ENCODE data around the gene C12orf42. TPM values are rescaled to one million over a fixed set of nuclear protein-coding genes. Genes with fewer than 3 reads are reported as not detected.

C12orf42 gene
- total RNA-seq, 2 donors from 2014 or later, result not detected

DNA sequence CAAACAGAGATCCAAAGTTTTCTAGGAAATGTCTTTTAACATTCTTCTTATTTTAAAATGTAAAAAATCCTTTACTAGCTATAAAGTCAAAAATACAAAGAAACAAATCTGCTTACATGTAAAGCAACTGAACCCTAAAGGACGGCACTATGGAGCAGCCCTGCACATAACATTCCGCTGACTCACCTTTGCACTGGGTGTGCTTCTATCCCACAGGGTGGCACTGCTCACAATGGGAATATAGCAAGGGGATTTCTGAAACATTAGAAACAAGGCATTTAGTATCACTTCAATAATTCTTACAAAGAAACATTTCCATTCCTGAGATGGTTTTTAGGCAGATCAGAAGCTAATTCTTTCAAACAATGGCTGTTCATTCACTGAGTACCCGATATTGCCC lies 94.3 kb downstream of the C12orf42 start:
- H3K4me3 ChIP-seq, result no peak overlapping the region
- ATAC-seq (ENCODE audit: insufficient number of reproducible peaks, low FRiP score, low read depth) (no peak), DNase-seq (ENCODE audit: low spot score) (no peak)
- H3K9me3 ChIP-seq, result no peaks in the 10 kb centered on the region
- TF ChIP-seq, protein P1, sequence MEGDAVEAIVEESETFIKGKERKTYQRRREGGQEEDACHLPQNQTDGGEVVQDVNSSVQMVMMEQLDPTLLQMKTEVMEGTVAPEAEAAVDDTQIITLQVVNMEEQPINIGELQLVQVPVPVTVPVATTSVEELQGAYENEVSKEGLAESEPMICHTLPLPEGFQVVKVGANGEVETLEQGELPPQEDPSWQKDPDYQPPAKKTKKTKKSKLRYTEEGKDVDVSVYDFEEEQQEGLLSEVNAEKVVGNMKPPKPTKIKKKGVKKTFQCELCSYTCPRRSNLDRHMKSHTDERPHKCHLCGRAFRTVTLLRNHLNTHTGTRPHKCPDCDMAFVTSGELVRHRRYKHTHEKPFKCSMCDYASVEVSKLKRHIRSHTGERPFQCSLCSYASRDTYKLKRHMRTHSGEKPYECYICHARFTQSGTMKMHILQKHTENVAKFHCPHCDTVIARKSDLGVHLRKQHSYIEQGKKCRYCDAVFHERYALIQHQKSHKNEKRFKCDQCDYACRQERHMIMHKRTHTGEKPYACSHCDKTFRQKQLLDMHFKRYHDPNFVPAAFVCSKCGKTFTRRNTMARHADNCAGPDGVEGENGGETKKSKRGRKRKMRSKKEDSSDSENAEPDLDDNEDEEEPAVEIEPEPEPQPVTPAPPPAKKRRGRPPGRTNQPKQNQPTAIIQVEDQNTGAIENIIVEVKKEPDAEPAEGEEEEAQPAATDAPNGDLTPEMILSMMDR (IDR thresholded peaks at IDR 0.05), result no peak
- H3K27ac ChIP-seq, result no peak overlapping the region
- no peaks in the 10 kb centered on the region for H3K36me3 ChIP-seq
- no peaks in the 10 kb centered on the region for H3K27me3 ChIP-seq (replicated peaks; ENCODE audit: insufficient read depth)
- no peaks in the 10 kb centered on the region for H3K4me1 ChIP-seq (ENCODE audit: control insufficient read depth in 1 of 2, low read depth in 2 of 2)

- no peak overlapping the region for H3K4me3 ChIP-seq
- no peaks in the 10 kb centered on the region for H3K4me1 ChIP-seq (ENCODE audit: control insufficient read depth in 1 of 2, low read depth in 2 of 2)
- DNase-seq (ENCODE audit: low spot score) (no peak), ATAC-seq (ENCODE audit: insufficient number of reproducible peaks, low FRiP score, low read depth) (no peak)
- TF ChIP-seq, protein P1 (IDR thresholded peaks at IDR 0.05), result no peak
- no peak overlapping the region for H3K27ac ChIP-seq
- no peaks in the 10 kb centered on the region for H3K27me3 ChIP-seq (replicated peaks; ENCODE audit: insufficient read depth)
- no peaks in the 10 kb centered on the region for H3K36me3 ChIP-seq
- H3K9me3 ChIP-seq, result no peaks in the 10 kb centered on the region
These were observed 95.8 kb downstream of the C12orf42 start for GRCh38 chr12:103399986-103400385.

- TF ChIP-seq, protein P1 (IDR thresholded peaks at IDR 0.05), result no peak
- Histone ChIP-seq H3K4me1 (ENCODE audit: control insufficient read depth in 1 of 2, low read depth in 2 of 2) (no peaks in the 10 kb centered on the region), H3K9me3 (no peaks in the 10 kb centered on the region)
These were observed 98.2 kb downstream of the C12orf42 start for GRCh38 chr12:103397536-103397935.

GRCh38 chr12:103392722-103393121 lies 103.0 kb downstream of the C12orf42 start:
- Histone ChIP-seq H3K27ac (no peak overlapping the region), H3K4me1 (ENCODE audit: control insufficient read depth in 1 of 2, low read depth in 2 of 2) (no peaks in the 10 kb centered on the region), H3K9me3 (no peaks in the 10 kb centered on the region), H3K4me3 (no peak overlapping the region), H3K36me3 (no peaks in the 10 kb centered on the region), H3K27me3 (replicated peaks; ENCODE audit: insufficient read depth) (no peaks in the 10 kb centered on the region)
- no peak for DNase-seq (ENCODE audit: low spot score)
- ATAC-seq (ENCODE audit: insufficient number of reproducible peaks, low FRiP score, low read depth), result no peak
- TF ChIP-seq, protein P1 (IDR thresholded peaks at IDR 0.05), result no peak

More at GRCh38 chr12:103397536-103397935, 98.2 kb downstream of the C12orf42 start:
- Histone ChIP-seq H3K4me3 (no peak overlapping the region), H3K27me3 (replicated peaks; ENCODE audit: insufficient read depth) (no peaks in the 10 kb centered on the region), H3K36me3 (no peaks in the 10 kb centered on the region), H3K27ac (no peak overlapping the region)
- DNase-seq (ENCODE audit: low spot score) (no peak), ATAC-seq (ENCODE audit: insufficient number of reproducible peaks, low FRiP score, low read depth) (no peak)

DNA sequence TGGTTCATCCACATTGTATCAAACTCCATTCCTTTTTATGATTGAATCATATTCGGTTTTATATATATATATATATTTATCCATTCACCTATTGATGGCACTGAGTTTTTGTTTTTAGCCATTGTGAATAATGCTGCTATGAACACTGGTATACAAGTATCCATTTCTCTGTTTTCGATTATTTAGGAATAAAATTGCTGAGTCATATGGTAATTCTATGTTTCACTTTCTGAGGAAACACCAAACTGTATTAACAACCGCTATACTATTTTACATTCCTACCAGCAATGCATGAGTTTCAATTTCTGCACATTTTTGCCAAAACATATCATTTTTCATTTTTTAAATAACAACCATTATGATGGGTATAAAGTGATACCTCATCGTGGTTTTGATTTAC lies 104.7 kb downstream of the C12orf42 start:
- H3K4me3 ChIP-seq, result no peak overlapping the region
- H3K27me3 ChIP-seq (replicated peaks; ENCODE audit: insufficient read depth), result no peaks in the 10 kb centered on the region
- no peaks in the 10 kb centered on the region for H3K36me3 ChIP-seq
- ATAC-seq (ENCODE audit: insufficient number of reproducible peaks, low FRiP score, low read depth) (no peak), DNase-seq (ENCODE audit: low spot score) (no peak)
- no peak overlapping the region for H3K27ac ChIP-seq
- no peaks in the 10 kb centered on the region for H3K9me3 ChIP-seq
- no peaks in the 10 kb centered on the region for H3K4me1 ChIP-seq (ENCODE audit: control insufficient read depth in 1 of 2, low read depth in 2 of 2)
- TF ChIP-seq, protein P1 (IDR thresholded peaks at IDR 0.05), result no peak
